ENCODE results near the gene RPL27. TPM values are rescaled to one million over a fixed set of nuclear protein-coding genes. Genes with fewer than 3 reads are reported as not detected.

RPL27 gene
- total RNA-seq, 1 donor from 2014 or later, result 738 TPM

- no peak overlapping the region for H3K27ac Mint-ChIP-seq (ENCODE audit: unreplicated experiment)
- H3K27me3 Mint-ChIP-seq (ENCODE audit: low read depth), result no peaks in the 10 kb centered on the region
- no peak for DNase-seq (ENCODE audit: low spot score)
- H3K4me3 Mint-ChIP-seq (ENCODE audit: unreplicated experiment), result no peak overlapping the region
- H3K4me1 Mint-ChIP-seq (ENCODE audit: low read depth), result peaks cover 6% of the 10 kb centered on the region
- H3K36me3 Mint-ChIP-seq (ENCODE audit: low read depth), result no peaks in the 10 kb centered on the region
- TF ChIP-seq CTCF (IDR thresholded peaks at IDR 0.05), result no peak
- H3K9me3 Mint-ChIP-seq (ENCODE audit: low read depth), result no peaks in the 10 kb centered on the region
Measured at GRCh38 chr17:43033948-43034881, 36.0 kb downstream of the RPL27 start.

DNA sequence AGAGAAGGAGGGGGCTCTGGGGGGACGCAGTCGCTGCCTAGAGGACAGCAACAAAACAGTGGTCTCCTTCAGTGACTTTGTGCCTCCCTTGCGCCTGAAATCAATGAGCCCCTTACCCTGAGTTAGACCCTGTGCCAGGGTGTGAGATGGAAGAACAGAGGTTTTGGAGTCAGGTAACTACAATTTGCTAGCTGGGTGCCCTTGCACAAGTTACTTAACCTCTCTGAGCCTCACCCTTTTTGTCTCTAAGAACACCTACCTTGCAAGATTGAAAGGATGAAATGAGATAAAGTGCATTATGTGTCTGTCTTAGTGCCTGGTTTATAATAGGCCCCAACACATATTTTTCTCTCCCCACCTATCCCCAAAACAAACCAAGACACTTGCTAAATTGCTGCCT is 36.7 kb downstream of the RPL27 start:
- Mint-ChIP-seq H3K27ac (ENCODE audit: unreplicated experiment) (no peak overlapping the region), H3K4me3 (ENCODE audit: unreplicated experiment) (no peak overlapping the region), H3K9me3 (ENCODE audit: low read depth) (no peaks in the 10 kb centered on the region), H3K4me1 (ENCODE audit: low read depth) (peaks cover 6% of the 10 kb centered on the region), H3K27me3 (ENCODE audit: low read depth) (no peaks in the 10 kb centered on the region), H3K36me3 (ENCODE audit: low read depth) (no peaks in the 10 kb centered on the region)
- no peak for DNase-seq (ENCODE audit: low spot score)
- TF ChIP-seq CTCF (IDR thresholded peaks at IDR 0.05), result no peak

- no peak overlapping the region for H3K27ac Mint-ChIP-seq (ENCODE audit: unreplicated experiment)
- no peak for DNase-seq (ENCODE audit: low spot score)
- H3K4me1 Mint-ChIP-seq (ENCODE audit: low read depth), result no peaks in the 10 kb centered on the region
- no peaks in the 10 kb centered on the region for H3K9me3 Mint-ChIP-seq (ENCODE audit: low read depth)
- no peak overlapping the region for H3K4me3 Mint-ChIP-seq (ENCODE audit: unreplicated experiment)
- no peaks in the 10 kb centered on the region for H3K27me3 Mint-ChIP-seq (ENCODE audit: low read depth)
- no peak for TF ChIP-seq CTCF (IDR thresholded peaks at IDR 0.05)
- H3K36me3 Mint-ChIP-seq (ENCODE audit: low read depth), result no peaks in the 10 kb centered on the region
Measured at GRCh38 chr17:43039646-43040045, 41.4 kb downstream of the RPL27 start.

- Mint-ChIP-seq H3K27me3 (ENCODE audit: low read depth) (no peaks in the 10 kb centered on the region), H3K36me3 (ENCODE audit: low read depth) (no peaks in the 10 kb centered on the region), H3K4me1 (ENCODE audit: low read depth) (no peaks in the 10 kb centered on the region), H3K9me3 (ENCODE audit: low read depth) (no peaks in the 10 kb centered on the region), H3K27ac (ENCODE audit: unreplicated experiment) (no peak overlapping the region), H3K4me3 (ENCODE audit: unreplicated experiment) (no peak overlapping the region)
- no peak for DNase-seq (ENCODE audit: low spot score)
- no peak for TF ChIP-seq CTCF (IDR thresholded peaks at IDR 0.05)
Measured at GRCh38 chr17:43040655-43041054, 42.4 kb downstream of the RPL27 start.

GRCh38 chr17:43042025-43042628 is 43.9 kb downstream of the RPL27 start:
- H3K27ac Mint-ChIP-seq (ENCODE audit: unreplicated experiment), result no peak overlapping the region

More at GRCh38 chr17:43042025-43042628, 43.9 kb downstream of the RPL27 start:
- no peaks in the 10 kb centered on the region for H3K27me3 Mint-ChIP-seq (ENCODE audit: low read depth)
- no peaks in the 10 kb centered on the region for H3K36me3 Mint-ChIP-seq (ENCODE audit: low read depth)
- no peak overlapping the region for H3K4me3 Mint-ChIP-seq (ENCODE audit: unreplicated experiment)
- DNase-seq (ENCODE audit: low spot score), result no peak
- no peaks in the 10 kb centered on the region for H3K9me3 Mint-ChIP-seq (ENCODE audit: low read depth)
- no peak for TF ChIP-seq CTCF (IDR thresholded peaks at IDR 0.05)
- H3K4me1 Mint-ChIP-seq (ENCODE audit: low read depth), result no peaks in the 10 kb centered on the region

Measured in chondrocyte (in vitro differentiated cells).